AG04450 (cell line): Measurements from ENCODE around the gene MRPL20. TPM values are rescaled to one million over a fixed set of nuclear protein-coding genes. Genes with fewer than 3 reads are reported as not detected.

ENCODE experiments used
- CTCF ChIA-PET: fragments of 300-600, 350-600 bp; formaldehyde crosslinking; extraction: SDS; loops from one replicate; lab custom pipeline; 2022; ENCODE audit warnings: antibody characterized with exemption, inconsistent platforms; lab: Charles Lee
- POLR2A ChIA-PET: fragments of 350-600 bp; formaldehyde crosslinking; extraction: SDS; loops from one replicate; lab custom pipeline; 2021; ENCODE audit warnings: antibody characterized with exemption, inconsistent platforms; lab: Yijun Ruan, JAX
- DNase-seq: peaks from one replicate; pipeline ENCODE4 v3.0.0-alpha.2; 2011; ENCODE audit warnings: low read depth, low spot score
- H3K27ac ChIP-seq: one replicate; pipeline ENCODE4 v1.5.1; 2012; ENCODE audit warnings: low read depth, low read length, control low read depth
- H3K27me3 ChIP-seq: one replicate; pipeline ENCODE4 v1.6.0; 2012; ENCODE audit warnings: low read length; ENCODE audit not compliant: control insufficient read depth, insufficient read depth
- H3K4me3 ChIP-seq: 2 replicates; pipeline ENCODE4 v1.5.1; 2011; ENCODE audit warnings: mild to moderate bottlenecking, low read depth, low read length, control low read depth
- H3K9me3 ChIP-seq: 2 replicates; pipeline ENCODE4 v1.5.1; 2012; ENCODE audit warnings: low read length; ENCODE audit not compliant: control insufficient read depth, insufficient read depth
- CTCF ChIP-seq: IDR thresholded peaks from 2 replicates; pipeline ENCODE4 v1.5.1; 2011; ENCODE audit warnings: low read depth, low read length, control low read depth, inconsistent platforms
- polyA plus RNA-seq: library from polyadenylated mRNA; depleted of rRNA; stranded (reverse); fragments of >200 nt; gene quantifications from 2 replicates; pipeline ENCODE4 v1.2.3, GENCODE V29; 2011

The MRPL20 gene
- polyA plus RNA-seq, 1 experiment: 140 TPM

- CTCF ChIA-PET: interaction anchor here (1.0 kb wide), 1 partner anchor 9 kb away, joined by 3 read pairs; no protein-coding TSS in a partner anchor
- no peak for DNase-seq
- POLR2A ChIA-PET: interaction anchor here (0.6 to 2.2 kb wide), 14 partner anchors 11 to 194 kb away, joined by 3 to 16 read pairs (median 6); partner anchors contain the start of genes ATAD3A, CCNL2, MRPL20 and MXRA8
- H3K27ac ChIP-seq: peak overlapping the region; percentile 52
- peaks cover 4% of the 10 kb centered on the region; the same call in 1 of the 2 replicates for H3K9me3 ChIP-seq
- TF ChIP-seq CTCF: no peak
- H3K4me3 ChIP-seq: peak overlapping the region; percentile 83
- no peaks in the 10 kb centered on the region for H3K27me3 ChIP-seq
These were observed 32.5 kb downstream of the MRPL20 start for GRCh38 chr1:1374589-1374928.

GRCh38 chr1:1373815-1374588 is 33.1 kb downstream of the MRPL20 start:
- CTCF ChIA-PET: interaction anchor here (1.0 kb wide), 1 partner anchor 8 kb away, joined by 3 read pairs; no protein-coding TSS in a partner anchor
- POLR2A ChIA-PET: interaction anchor here (1.0 to 2.2 kb wide), 6 partner anchors 12 to 194 kb away, joined by 3 to 16 read pairs (median 5); partner anchors contain the start of gene MXRA8

GRCh38 chr1:1373051-1373814 is 33.9 kb downstream of the MRPL20 start:
- peaks cover 4% of the 10 kb centered on the region; the same call in 1 of the 2 replicates for H3K9me3 ChIP-seq
- CTCF ChIA-PET: interaction anchor here (0.6 to 1.3 kb wide), 9 partner anchors 8 to 34 kb away, joined by 3 to 7 read pairs (median 3); no protein-coding TSS in a partner anchor
- TF ChIP-seq CTCF: no peak
- no peak overlapping the region; the same call in 1 of the 2 replicates for H3K4me3 ChIP-seq
- POLR2A ChIA-PET: interaction anchor here (1.0 kb wide), 1 partner anchor 21 kb away, joined by 3 read pairs; no protein-coding TSS in a partner anchor
- no peak overlapping the region for H3K27ac ChIP-seq
- no peaks in the 10 kb centered on the region for H3K27me3 ChIP-seq
- no peak for DNase-seq

More at GRCh38 chr1:1373815-1374588, 33.1 kb downstream of the MRPL20 start:
- DNase-seq: no peak
- H3K9me3 ChIP-seq: peaks cover 4% of the 10 kb centered on the region; the same call in 1 of the 2 replicates
- H3K27me3 ChIP-seq: no peaks in the 10 kb centered on the region
- H3K27ac ChIP-seq: peak overlapping the region; percentile 52
- no peak for TF ChIP-seq CTCF
- peak overlapping the region; percentile 83 for H3K4me3 ChIP-seq

- Histone ChIP-seq H3K27ac (no peak overlapping the region), H3K27me3 (no peaks in the 10 kb centered on the region), H3K9me3 (peaks cover 4% of the 10 kb centered on the region; the same call in 1 of the 2 replicates), H3K4me3 (peak overlapping the region; percentile 13; the same call in 1 of the 2 replicates)
- ChIA-PET POLR2A (interaction anchor here (0.6 to 1.8 kb wide), 7 partner anchors 9 to 61 kb away, joined by 3 to 6 read pairs (median 3); partner anchors contain the start of gene MXRA8), CTCF (interaction anchor here (0.6 to 1.6 kb wide), 15 partner anchors 10 to 47 kb away, joined by 3 to 10 read pairs (median 3); no protein-coding TSS in a partner anchor)
- no peak for DNase-seq
- peak; percentile 93 for TF ChIP-seq CTCF
These were observed 35.1 kb downstream of the MRPL20 start for GRCh38 chr1:1371746-1372711.
